ENCODE data around the gene DYNLRB1.

DYNLRB1 gene

GRCh38 chr20:34525709-34526416 is 9.6 kb downstream of the DYNLRB1 start:
- Histone ChIP-seq H3K36me3 (ENCODE audit: control insufficient read depth, insufficient read depth, low read length, severe bottlenecking) (peaks cover 40% of the 10 kb centered on the region), H3K27me3 (replicated peaks; ENCODE audit: control insufficient read depth, insufficient read depth, low read length) (no peaks in the 10 kb centered on the region)
- peak; percentile 95 for DNase-seq (ENCODE audit: low read depth)

GRCh38 chr20:34526466-34526865 is 10.2 kb downstream of the DYNLRB1 start:
- no peak for DNase-seq (ENCODE audit: low read depth)
- H3K27me3 ChIP-seq (replicated peaks; ENCODE audit: control insufficient read depth, insufficient read depth, low read length) = no peaks in the 10 kb centered on the region
- peaks cover 65% of the 10 kb centered on the region for H3K4me1 ChIP-seq (ENCODE audit: control insufficient read depth, insufficient read depth, low read length)
- peak overlapping the region; percentile 39 for H3K9ac ChIP-seq (ENCODE audit: low read length)
- H3K4me3 ChIP-seq (ENCODE audit: low read length) = peak overlapping the region; percentile 7
- H3K36me3 ChIP-seq (ENCODE audit: control insufficient read depth, insufficient read depth, low read length, severe bottlenecking) = peaks cover 41% of the 10 kb centered on the region
- H3K9me3 ChIP-seq (ENCODE audit: control insufficient read depth, low read length) = no peaks in the 10 kb centered on the region

More at GRCh38 chr20:34525709-34526416, 9.6 kb downstream of the DYNLRB1 start:
- Histone ChIP-seq H3K9ac (ENCODE audit: low read length) (peak overlapping the region; percentile 39), H3K4me1 (ENCODE audit: control insufficient read depth, insufficient read depth, low read length) (peaks cover 60% of the 10 kb centered on the region), H3K9me3 (ENCODE audit: control insufficient read depth, low read length) (no peaks in the 10 kb centered on the region), H3K4me3 (ENCODE audit: low read length) (peak overlapping the region; percentile 7)

- Histone ChIP-seq H3K27me3 (replicated peaks; ENCODE audit: control insufficient read depth, insufficient read depth, low read length) (no peaks in the 10 kb centered on the region), H3K36me3 (ENCODE audit: control insufficient read depth, insufficient read depth, low read length, severe bottlenecking) (peaks cover 45% of the 10 kb centered on the region), H3K4me1 (ENCODE audit: control insufficient read depth, insufficient read depth, low read length) (peaks cover 65% of the 10 kb centered on the region), H3K4me3 (ENCODE audit: low read length) (no peak overlapping the region), H3K9ac (ENCODE audit: low read length) (peak overlapping the region; percentile 39), H3K9me3 (ENCODE audit: control insufficient read depth, low read length) (no peaks in the 10 kb centered on the region)
- DNase-seq (ENCODE audit: low read depth) = no peak
Measured at GRCh38 chr20:34527016-34527415, 10.8 kb downstream of the DYNLRB1 start.

- Histone ChIP-seq H3K4me3 (ENCODE audit: low read length) (no peak overlapping the region), H3K9ac (ENCODE audit: low read length) (no peak overlapping the region), H3K9me3 (ENCODE audit: control insufficient read depth, low read length) (no peaks in the 10 kb centered on the region), H3K4me1 (ENCODE audit: control insufficient read depth, insufficient read depth, low read length) (peaks cover 50% of the 10 kb centered on the region), H3K36me3 (ENCODE audit: control insufficient read depth, insufficient read depth, low read length, severe bottlenecking) (peaks cover 57% of the 10 kb centered on the region), H3K27me3 (replicated peaks; ENCODE audit: control insufficient read depth, insufficient read depth, low read length) (no peaks in the 10 kb centered on the region)
- no peak for DNase-seq (ENCODE audit: low read depth)
Measured at GRCh38 chr20:34528921-34529297, 12.7 kb downstream of the DYNLRB1 start.

- H3K9ac ChIP-seq (ENCODE audit: low read length) = no peak overlapping the region
- H3K9me3 ChIP-seq (ENCODE audit: control insufficient read depth, low read length) = no peaks in the 10 kb centered on the region
- H3K27me3 ChIP-seq (replicated peaks; ENCODE audit: control insufficient read depth, insufficient read depth, low read length) = no peaks in the 10 kb centered on the region
- peaks cover 65% of the 10 kb centered on the region for H3K36me3 ChIP-seq (ENCODE audit: control insufficient read depth, insufficient read depth, low read length, severe bottlenecking)
- peaks cover 42% of the 10 kb centered on the region for H3K4me1 ChIP-seq (ENCODE audit: control insufficient read depth, insufficient read depth, low read length)
- no peak overlapping the region for H3K4me3 ChIP-seq (ENCODE audit: low read length)
- no peak for DNase-seq (ENCODE audit: low read depth)
Measured at GRCh38 chr20:34529742-34530141, 13.5 kb downstream of the DYNLRB1 start.

- H3K9me3 ChIP-seq (ENCODE audit: control insufficient read depth, low read length) = no peaks in the 10 kb centered on the region
- no peak overlapping the region for H3K9ac ChIP-seq (ENCODE audit: low read length)
- no peak overlapping the region for H3K4me3 ChIP-seq (ENCODE audit: low read length)
- peaks cover 36% of the 10 kb centered on the region for H3K4me1 ChIP-seq (ENCODE audit: control insufficient read depth, insufficient read depth, low read length)
- no peaks in the 10 kb centered on the region for H3K27me3 ChIP-seq (replicated peaks; ENCODE audit: control insufficient read depth, insufficient read depth, low read length)
- peaks cover 71% of the 10 kb centered on the region for H3K36me3 ChIP-seq (ENCODE audit: control insufficient read depth, insufficient read depth, low read length, severe bottlenecking)
- DNase-seq (ENCODE audit: low read depth) = no peak
Measured at GRCh38 chr20:34530342-34530741, 14.1 kb downstream of the DYNLRB1 start.

GRCh38 chr20:34531608-34532265 is 15.5 kb downstream of the DYNLRB1 start:
- H3K27me3 ChIP-seq (replicated peaks; ENCODE audit: control insufficient read depth, insufficient read depth, low read length) = no peaks in the 10 kb centered on the region
- DNase-seq (ENCODE audit: low read depth) = no peak
- H3K9ac ChIP-seq (ENCODE audit: low read length) = no peak overlapping the region
- H3K4me1 ChIP-seq (ENCODE audit: control insufficient read depth, insufficient read depth, low read length) = peaks cover 22% of the 10 kb centered on the region
- H3K4me3 ChIP-seq (ENCODE audit: low read length) = no peak overlapping the region
- H3K36me3 ChIP-seq (ENCODE audit: control insufficient read depth, insufficient read depth, low read length, severe bottlenecking) = peaks cover 79% of the 10 kb centered on the region
- no peaks in the 10 kb centered on the region for H3K9me3 ChIP-seq (ENCODE audit: control insufficient read depth, low read length)

GRCh38 chr20:34532320-34532719 is 16.1 kb downstream of the DYNLRB1 start:
- Histone ChIP-seq H3K9me3 (ENCODE audit: control insufficient read depth, low read length) (no peaks in the 10 kb centered on the region), H3K4me1 (ENCODE audit: control insufficient read depth, insufficient read depth, low read length) (peaks cover 17% of the 10 kb centered on the region), H3K4me3 (ENCODE audit: low read length) (no peak overlapping the region), H3K27me3 (replicated peaks; ENCODE audit: control insufficient read depth, insufficient read depth, low read length) (no peaks in the 10 kb centered on the region), H3K9ac (ENCODE audit: low read length) (no peak overlapping the region), H3K36me3 (ENCODE audit: control insufficient read depth, insufficient read depth, low read length, severe bottlenecking) (peaks cover 79% of the 10 kb centered on the region)
- no peak for DNase-seq (ENCODE audit: low read depth)

- no peak for DNase-seq (ENCODE audit: low read depth)
- Histone ChIP-seq H3K4me3 (ENCODE audit: low read length) (no peak overlapping the region), H3K9me3 (ENCODE audit: control insufficient read depth, low read length) (no peaks in the 10 kb centered on the region), H3K36me3 (ENCODE audit: control insufficient read depth, insufficient read depth, low read length, severe bottlenecking) (peaks cover 78% of the 10 kb centered on the region), H3K27me3 (replicated peaks; ENCODE audit: control insufficient read depth, insufficient read depth, low read length) (no peaks in the 10 kb centered on the region), H3K4me1 (ENCODE audit: control insufficient read depth, insufficient read depth, low read length) (peaks cover 17% of the 10 kb centered on the region), H3K9ac (ENCODE audit: low read length) (no peak overlapping the region)
Measured at GRCh38 chr20:34532756-34533155, 16.5 kb downstream of the DYNLRB1 start.

- Histone ChIP-seq H3K9ac (ENCODE audit: low read length) (no peak overlapping the region), H3K36me3 (ENCODE audit: control insufficient read depth, insufficient read depth, low read length, severe bottlenecking) (peaks cover 71% of the 10 kb centered on the region), H3K27me3 (replicated peaks; ENCODE audit: control insufficient read depth, insufficient read depth, low read length) (no peaks in the 10 kb centered on the region), H3K9me3 (ENCODE audit: control insufficient read depth, low read length) (no peaks in the 10 kb centered on the region), H3K4me3 (ENCODE audit: low read length) (no peak overlapping the region), H3K4me1 (ENCODE audit: control insufficient read depth, insufficient read depth, low read length) (peaks cover 21% of the 10 kb centered on the region)
- no peak for DNase-seq (ENCODE audit: low read depth)
Measured at GRCh38 chr20:34534391-34535165, 18.4 kb downstream of the DYNLRB1 start.

GRCh38 chr20:34535301-34535840 is 19.1 kb downstream of the DYNLRB1 start:
- no peaks in the 10 kb centered on the region for H3K27me3 ChIP-seq (replicated peaks; ENCODE audit: control insufficient read depth, insufficient read depth, low read length)
- H3K4me1 ChIP-seq (ENCODE audit: control insufficient read depth, insufficient read depth, low read length) = peaks cover 13% of the 10 kb centered on the region
- no peaks in the 10 kb centered on the region for H3K9me3 ChIP-seq (ENCODE audit: control insufficient read depth, low read length)
- H3K36me3 ChIP-seq (ENCODE audit: control insufficient read depth, insufficient read depth, low read length, severe bottlenecking) = peaks cover 71% of the 10 kb centered on the region
- no peak for DNase-seq (ENCODE audit: low read depth)
- no peak overlapping the region for H3K9ac ChIP-seq (ENCODE audit: low read length)
- no peak overlapping the region for H3K4me3 ChIP-seq (ENCODE audit: low read length)
